Colon (tissue), 2 donors: ENCODE measurements around the gene PAK5.

ENCODE experiments used
- FAIRE-seq: peaks from 2 replicates; lab custom pipeline; 2012; peaks lifted over from hg19 to GRCh38; lab: Jason Lieb, UNC
- donor health status: control.
- donor health status: control.

Gene PAK5

DNA sequence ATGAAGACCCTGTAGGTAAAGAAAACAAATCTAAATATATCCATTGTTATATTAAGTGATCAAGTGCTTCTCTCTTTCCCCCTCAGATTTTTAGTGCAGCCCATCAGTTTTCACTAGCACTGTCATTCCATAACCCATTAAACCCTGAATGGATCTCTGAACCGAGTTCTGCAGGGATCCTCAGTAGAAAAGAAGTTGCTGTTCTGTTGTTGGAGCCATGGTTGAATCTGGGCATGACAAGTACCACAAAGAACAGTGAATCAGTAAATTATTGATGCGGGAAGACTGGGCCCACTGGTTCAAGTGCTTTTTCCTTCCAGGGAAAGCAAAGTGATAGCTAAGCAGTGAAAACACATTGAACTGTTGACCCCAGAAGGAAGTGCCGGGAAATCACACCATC, 264.1 kb downstream of the PAK5 start:
- FAIRE-seq = no peak

- no peak for FAIRE-seq
Observed at GRCh38 chr20:9574181-9574580, 264.7 kb downstream of the PAK5 start.

DNA sequence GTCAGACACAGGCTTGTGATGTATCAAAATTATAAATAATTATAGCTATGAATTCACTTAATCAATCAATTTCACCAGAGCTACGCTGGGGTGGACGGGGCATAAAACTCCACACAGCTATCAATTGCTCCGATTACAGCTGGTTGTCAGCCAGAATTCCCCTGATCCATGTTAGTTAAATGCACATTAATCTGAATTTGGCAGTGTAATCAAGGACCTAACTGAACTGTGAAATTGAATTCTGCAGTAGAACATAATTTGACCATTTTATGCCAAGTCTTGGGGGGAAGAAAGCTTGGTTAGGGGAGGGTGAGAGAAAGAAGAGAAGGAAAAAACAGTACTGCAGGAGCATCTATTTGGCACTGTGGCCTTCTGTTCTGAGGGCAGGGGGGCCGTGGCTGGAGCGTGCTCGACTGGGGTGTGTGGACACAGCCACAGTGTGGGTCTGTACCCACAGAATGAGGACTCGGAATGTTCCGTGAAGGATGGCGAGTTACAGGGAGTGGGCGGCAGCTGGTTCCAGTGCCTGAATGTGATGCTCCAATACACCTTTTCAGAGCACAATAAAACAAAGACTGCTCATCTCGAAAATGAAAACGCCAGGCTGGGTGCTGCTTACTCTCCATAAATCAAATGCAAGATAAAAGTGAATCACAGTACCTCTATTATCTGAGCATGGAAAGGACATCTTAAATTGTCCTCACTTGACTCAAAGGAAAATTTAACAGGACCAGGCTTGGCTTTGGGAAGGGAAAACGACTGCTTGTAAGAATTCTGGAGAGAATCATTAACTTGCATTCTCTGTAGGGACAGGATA, 265.3 kb downstream of the PAK5 start:
- no peak for FAIRE-seq

DNA sequence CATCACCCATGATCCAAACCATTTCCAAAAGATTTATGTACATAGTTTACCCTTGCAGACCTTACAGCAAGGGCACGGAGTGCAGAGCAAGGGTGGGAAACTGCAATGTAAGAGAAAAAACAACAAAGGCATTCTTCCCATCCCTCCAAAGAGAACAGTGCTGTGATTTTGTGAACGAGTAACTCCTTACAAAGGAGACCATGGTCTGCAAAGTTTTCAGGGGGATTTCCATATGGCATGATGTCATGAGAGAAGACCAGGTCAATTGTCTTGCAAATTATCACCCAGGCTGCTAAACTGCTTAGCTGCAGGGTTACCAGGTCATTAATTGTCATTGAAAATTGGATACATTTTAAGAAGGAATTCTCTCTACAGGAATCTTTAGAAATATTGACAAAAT, 266.2 kb downstream of the PAK5 start:
- no peak for FAIRE-seq

- no peak for FAIRE-seq
Observed at GRCh38 chr20:9571783-9572182, 267.1 kb downstream of the PAK5 start.

DNA sequence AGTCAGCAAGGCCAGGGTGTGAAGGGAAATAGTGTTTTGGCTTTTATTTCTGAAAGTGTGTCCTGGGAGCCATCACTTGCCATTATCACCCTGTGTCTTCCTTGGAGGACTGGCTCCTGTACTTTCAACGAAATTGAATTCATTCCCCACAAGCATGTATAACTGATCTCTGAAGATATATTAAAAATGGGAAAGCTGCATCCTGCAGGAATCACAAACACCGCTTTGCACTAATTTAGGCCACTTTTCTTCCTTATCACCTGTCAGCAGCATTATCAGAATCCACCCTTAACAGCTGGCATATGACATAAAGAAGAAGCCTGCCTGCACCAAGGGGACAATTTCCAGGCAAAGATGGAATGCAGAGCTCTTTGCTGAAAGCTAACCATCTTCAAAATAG, 268.3 kb downstream of the PAK5 start:
- no peak for FAIRE-seq

DNA sequence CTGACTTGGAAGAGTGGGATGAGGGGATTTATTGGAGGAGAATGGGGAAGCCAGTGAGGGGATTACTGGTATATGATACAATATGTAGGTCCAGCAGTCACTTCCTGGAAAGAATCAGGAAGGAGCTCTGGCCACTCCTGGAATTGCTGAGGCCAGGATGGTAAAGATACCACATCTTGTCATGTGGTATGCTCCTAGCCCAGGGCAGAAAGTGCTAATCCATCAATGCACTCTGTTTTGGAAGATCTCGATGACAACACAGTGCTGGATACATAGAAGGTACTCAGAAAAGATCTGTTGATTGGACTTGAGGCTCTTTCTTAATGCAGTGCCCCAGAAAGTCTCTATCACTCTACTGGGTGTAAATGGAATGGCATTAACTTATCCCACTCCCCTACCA, 271.9 kb downstream of the PAK5 start:
- FAIRE-seq = no peak

GRCh38 chr20:9565910-9566550, 272.8 kb downstream of the PAK5 start:
- no peak for FAIRE-seq

GRCh38 chr20:9557411-9557810, 281.5 kb downstream of the PAK5 start:
- FAIRE-seq = no peak

GRCh38 chr20:9555781-9556180, 283.1 kb downstream of the PAK5 start:
- FAIRE-seq = no peak

DNA sequence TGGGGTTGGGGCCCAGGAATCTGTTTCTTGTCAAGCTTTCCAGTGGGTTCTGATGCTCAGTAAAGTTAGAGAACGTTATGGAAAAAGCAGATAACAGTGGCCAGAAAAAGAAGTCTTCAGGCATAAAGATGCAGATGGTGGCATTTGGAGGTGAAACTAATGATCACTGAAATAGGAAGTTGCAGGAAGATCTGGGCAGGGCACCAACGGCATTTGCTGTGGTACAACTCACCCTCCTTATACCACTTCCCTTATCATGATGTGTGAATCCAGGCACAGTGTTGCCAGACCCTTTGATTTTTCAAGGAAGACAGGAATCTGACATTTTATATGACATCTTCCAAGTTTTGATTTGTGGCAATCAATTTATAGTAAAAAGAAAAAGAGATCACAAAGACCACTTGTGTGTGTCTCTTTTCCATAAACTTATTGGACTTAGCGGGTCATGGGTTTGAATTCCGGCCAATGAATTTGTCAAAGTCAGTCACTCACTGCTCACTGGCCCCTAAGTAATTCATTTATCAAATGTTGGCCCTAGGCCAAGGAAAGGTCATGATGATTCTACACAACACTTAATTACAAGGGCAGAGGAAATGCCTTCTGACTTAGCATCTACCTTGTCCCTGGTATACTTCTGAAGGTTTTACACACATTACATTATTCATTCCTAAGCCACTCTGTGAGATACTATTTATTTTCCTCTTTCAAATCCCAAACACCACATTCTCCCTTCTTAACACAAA, 286.9 kb downstream of the PAK5 start:
- FAIRE-seq = no peak

- no peak for FAIRE-seq
Observed at GRCh38 chr20:9550871-9551270, 288.0 kb downstream of the PAK5 start.

DNA sequence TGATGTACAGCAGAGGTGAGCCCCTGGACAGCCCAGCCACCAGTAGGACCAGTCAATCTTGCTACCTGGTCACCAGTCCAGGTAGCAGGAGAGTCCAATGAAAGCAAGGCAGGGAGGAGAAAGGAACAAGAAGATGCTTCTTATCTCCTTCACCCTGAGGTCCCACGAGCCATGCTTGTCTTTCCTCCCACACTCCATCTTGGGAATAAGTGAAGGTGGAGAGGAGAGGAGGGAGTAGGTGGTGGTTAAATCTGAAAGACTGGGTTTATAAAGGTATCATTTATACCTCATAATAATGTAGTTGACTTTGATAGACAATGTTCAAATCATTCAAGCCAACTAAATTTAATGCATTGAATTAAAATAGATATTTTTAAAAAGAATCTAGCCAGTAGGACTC, 288.6 kb downstream of the PAK5 start:
- FAIRE-seq = no peak

DNA sequence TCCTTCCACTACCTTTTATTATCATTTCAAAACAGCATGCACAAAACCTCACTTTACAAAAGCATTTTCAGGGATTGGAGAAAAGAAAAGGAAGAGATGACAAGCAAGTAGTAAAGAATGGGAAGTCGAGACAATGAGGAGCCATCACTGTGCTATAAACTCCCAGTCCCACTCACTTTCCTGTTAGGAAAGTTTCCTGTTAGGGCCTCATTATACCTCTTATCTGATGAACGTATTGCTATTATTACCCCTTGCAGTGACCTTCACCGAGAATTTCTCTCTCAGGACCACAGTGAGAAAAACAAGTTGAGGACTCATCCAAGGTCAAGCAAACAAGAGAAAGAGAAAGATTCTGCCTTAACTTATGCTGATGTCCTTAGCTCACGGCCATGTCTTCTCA, 295.7 kb downstream of the PAK5 start:
- no peak for FAIRE-seq

GRCh38 chr20:9535449-9535848, 303.4 kb downstream of the PAK5 start:
- FAIRE-seq = no peak

- no peak for FAIRE-seq
Observed at GRCh38 chr20:9534025-9534424, 304.9 kb downstream of the PAK5 start.

- FAIRE-seq = no peak
Observed at GRCh38 chr20:9532069-9532838, 306.6 kb downstream of the PAK5 start.

- no peak for FAIRE-seq
Observed at GRCh38 chr20:9531581-9531980, 307.3 kb downstream of the PAK5 start.

DNA sequence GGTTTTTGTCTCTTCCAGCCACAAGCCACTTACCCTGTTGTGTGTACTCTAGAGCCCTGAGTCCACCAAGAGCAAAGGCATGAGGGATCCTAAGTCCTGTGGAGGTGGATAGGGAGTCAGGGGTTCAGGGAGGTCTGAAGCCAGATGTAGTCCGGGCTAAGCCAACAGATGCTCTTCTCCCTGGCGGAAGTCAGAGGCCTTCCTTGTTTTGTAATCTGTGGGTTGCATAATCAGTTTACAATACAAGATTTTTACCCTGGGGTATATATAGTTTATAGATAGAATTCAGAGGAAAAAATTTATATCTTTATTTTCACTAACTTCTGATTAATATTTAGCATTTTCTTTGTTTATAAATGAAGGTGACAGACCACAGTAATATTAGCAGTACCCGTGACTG, 315.2 kb downstream of the PAK5 start:
- no peak for FAIRE-seq

DNA sequence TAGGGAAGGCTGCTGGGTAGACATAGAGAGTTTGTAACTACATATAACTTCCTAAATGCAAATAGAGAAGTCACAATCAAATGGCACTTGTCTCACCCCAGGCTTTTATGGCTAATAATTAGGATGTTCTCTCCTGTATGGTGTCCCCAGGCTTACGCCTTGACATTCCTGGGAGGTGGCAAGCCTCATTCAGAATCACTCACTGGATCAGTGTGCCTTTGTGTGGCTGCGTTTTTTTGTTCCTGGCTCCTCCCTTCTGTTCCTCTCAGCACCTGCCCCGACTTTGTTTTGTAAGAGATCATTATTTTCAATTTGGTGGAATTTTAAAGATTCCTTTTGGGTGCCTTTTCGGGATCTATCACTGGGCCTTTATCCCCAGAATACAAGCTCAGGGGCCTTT, 318.8 kb downstream of the PAK5 start:
- FAIRE-seq = no peak

- no peak for FAIRE-seq
Observed at GRCh38 chr20:9518576-9519175, 320.2 kb downstream of the PAK5 start.
